Measurements from ENCODE around the gene CNNM4. TPM values are rescaled to one million over a fixed set of nuclear protein-coding genes. Genes with fewer than 3 reads are reported as not detected.

CNNM4 gene
- total RNA-seq, 1 experiment from 2014 or later = 14.0 TPM

DNA sequence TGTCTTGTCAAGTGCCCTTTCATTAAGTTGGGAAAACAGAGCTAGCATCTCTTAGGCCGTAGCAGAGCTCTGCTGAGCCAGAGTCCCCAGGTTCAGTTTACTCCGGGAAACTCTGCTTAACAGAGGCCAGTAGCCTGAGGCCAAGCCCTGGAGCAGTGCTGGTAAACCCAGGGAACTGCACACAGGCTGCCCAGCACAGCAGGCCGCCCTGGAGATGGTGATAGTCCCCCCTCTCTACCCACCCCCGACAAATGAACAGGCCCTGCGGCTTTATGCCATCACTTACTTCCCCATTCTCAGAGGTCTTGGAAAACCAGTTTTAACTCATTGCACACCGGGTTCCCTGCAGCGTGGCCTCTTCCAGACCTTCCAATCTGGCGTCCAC lies 3.5 kb downstream of the CNNM4 start (continued):
- TF ChIP-seq, protein P1, sequence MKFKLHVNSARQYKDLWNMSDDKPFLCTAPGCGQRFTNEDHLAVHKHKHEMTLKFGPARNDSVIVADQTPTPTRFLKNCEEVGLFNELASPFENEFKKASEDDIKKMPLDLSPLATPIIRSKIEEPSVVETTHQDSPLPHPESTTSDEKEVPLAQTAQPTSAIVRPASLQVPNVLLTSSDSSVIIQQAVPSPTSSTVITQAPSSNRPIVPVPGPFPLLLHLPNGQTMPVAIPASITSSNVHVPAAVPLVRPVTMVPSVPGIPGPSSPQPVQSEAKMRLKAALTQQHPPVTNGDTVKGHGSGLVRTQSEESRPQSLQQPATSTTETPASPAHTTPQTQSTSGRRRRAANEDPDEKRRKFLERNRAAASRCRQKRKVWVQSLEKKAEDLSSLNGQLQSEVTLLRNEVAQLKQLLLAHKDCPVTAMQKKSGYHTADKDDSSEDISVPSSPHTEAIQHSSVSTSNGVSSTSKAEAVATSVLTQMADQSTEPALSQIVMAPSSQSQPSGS (CRISPR knock-in tag; IDR thresholded peaks at IDR 0.05; ENCODE audit: borderline replicate concordance, low read depth) = no peak
- TF ChIP-seq OVOL2 (CRISPR knock-in tag; IDR thresholded peaks at IDR 0.05; ENCODE audit: borderline replicate concordance) (no peak), RELA (CRISPR knock-in tag; IDR thresholded peaks at IDR 0.05; ENCODE audit: borderline replicate concordance) (no peak), ELF4 (CRISPR knock-in tag; IDR thresholded peaks at IDR 0.05; ENCODE audit: low read depth) (no peak), IRF2 (CRISPR knock-in tag; IDR thresholded peaks at IDR 0.05; ENCODE audit: borderline replicate concordance, low read depth) (no peak)
- TF ChIP-seq, protein P2, sequence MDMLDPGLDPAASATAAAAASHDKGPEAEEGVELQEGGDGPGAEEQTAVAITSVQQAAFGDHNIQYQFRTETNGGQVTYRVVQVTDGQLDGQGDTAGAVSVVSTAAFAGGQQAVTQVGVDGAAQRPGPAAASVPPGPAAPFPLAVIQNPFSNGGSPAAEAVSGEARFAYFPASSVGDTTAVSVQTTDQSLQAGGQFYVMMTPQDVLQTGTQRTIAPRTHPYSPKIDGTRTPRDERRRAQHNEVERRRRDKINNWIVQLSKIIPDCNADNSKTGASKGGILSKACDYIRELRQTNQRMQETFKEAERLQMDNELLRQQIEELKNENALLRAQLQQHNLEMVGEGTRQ (CRISPR knock-in tag; IDR thresholded peaks at IDR 0.05) = no peak
- TF ChIP-seq, protein P3, sequence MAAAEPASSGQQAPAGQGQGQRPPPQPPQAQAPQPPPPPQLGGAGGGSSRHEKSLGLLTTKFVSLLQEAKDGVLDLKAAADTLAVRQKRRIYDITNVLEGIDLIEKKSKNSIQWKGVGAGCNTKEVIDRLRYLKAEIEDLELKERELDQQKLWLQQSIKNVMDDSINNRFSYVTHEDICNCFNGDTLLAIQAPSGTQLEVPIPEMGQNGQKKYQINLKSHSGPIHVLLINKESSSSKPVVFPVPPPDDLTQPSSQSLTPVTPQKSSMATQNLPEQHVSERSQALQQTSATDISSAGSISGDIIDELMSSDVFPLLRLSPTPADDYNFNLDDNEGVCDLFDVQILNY (CRISPR knock-in tag; IDR thresholded peaks at IDR 0.05) = no peak
- TF ChIP-seq, protein P4, sequence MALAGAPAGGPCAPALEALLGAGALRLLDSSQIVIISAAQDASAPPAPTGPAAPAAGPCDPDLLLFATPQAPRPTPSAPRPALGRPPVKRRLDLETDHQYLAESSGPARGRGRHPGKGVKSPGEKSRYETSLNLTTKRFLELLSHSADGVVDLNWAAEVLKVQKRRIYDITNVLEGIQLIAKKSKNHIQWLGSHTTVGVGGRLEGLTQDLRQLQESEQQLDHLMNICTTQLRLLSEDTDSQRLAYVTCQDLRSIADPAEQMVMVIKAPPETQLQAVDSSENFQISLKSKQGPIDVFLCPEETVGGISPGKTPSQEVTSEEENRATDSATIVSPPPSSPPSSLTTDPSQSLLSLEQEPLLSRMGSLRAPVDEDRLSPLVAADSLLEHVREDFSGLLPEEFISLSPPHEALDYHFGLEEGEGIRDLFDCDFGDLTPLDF (CRISPR knock-in tag; IDR thresholded peaks at IDR 0.05) = no peak

DNA sequence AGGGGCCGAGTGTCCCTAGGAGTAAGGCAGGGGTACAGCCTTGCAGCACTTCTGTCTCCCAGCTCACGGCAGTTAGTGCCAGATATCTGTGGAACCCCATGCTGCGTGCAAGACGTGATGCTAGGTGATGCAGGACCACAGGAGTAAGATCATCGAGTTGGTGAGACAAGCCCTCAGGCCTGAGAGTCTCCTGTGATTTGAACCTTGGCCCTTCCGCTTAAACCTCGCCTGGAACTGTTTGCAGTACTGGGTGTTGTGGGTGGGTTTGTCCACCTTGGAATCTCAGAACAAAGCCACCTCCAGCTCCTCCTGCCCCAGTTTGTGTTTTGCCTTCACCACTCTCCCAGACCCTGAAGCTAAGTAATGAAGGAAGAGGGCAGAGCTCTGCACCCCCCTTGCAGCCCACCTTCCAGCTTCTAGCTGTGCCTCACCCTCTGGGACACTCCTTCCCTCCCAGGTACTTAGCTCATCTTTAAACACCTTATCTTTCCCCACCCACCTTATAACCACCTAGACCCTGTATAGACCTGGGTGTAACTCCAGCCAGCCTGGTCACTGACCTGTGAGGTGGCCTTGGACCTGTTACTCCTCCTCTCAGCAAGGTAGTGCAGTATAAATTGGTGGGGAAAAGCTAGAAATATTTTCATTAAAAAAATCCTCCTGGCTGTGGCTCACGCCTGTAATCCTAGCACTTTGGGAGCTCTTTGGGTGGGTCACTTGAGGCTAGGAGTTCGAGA lies 6.6 kb downstream of the CNNM4 start:
- CTCF ChIA-PET = interaction anchor here (0.8 kb wide), 1 partner anchor 218 kb away, joined by 3 read pairs; no protein-coding TSS in a partner anchor
- Mint-ChIP-seq H3K36me3 (no peaks in the 10 kb centered on the region), H3K27ac (no peak overlapping the region; the same call in 1 of the 2 replicates), H3K4me1 (peaks cover 37% of the 10 kb centered on the region), H3K4me3 (no peak overlapping the region), H3K9me3 (no peaks in the 10 kb centered on the region), H3K27me3 (ENCODE audit: low read depth) (peaks cover 2% of the 10 kb centered on the region)
- DNase-seq (ENCODE audit: low spot score) (no peak), ATAC-seq (no peak)
- TF ChIP-seq ELF4 (CRISPR knock-in tag; IDR thresholded peaks at IDR 0.05; ENCODE audit: low read depth) = no peak
- TF ChIP-seq TEAD1 (CRISPR knock-in tag; IDR thresholded peaks at IDR 0.05) = no peak
- TF ChIP-seq, protein P5, sequence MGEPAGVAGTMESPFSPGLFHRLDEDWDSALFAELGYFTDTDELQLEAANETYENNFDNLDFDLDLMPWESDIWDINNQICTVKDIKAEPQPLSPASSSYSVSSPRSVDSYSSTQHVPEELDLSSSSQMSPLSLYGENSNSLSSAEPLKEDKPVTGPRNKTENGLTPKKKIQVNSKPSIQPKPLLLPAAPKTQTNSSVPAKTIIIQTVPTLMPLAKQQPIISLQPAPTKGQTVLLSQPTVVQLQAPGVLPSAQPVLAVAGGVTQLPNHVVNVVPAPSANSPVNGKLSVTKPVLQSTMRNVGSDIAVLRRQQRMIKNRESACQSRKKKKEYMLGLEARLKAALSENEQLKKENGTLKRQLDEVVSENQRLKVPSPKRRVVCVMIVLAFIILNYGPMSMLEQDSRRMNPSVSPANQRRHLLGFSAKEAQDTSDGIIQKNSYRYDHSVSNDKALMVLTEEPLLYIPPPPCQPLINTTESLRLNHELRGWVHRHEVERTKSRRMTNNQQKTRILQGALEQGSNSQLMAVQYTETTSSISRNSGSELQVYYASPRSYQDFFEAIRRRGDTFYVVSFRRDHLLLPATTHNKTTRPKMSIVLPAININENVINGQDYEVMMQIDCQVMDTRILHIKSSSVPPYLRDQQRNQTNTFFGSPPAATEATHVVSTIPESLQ (CRISPR knock-in tag; IDR thresholded peaks at IDR 0.05) = no peak
- TF ChIP-seq RELA (CRISPR knock-in tag; IDR thresholded peaks at IDR 0.05; ENCODE audit: borderline replicate concordance) = no peak
- TF ChIP-seq SMAD4 (CRISPR knock-in tag; IDR thresholded peaks at IDR 0.05) = no peak
- TF ChIP-seq OVOL2 (CRISPR knock-in tag; IDR thresholded peaks at IDR 0.05; ENCODE audit: borderline replicate concordance) = no peak
- no peak for TF ChIP-seq GTF2I (CRISPR knock-in tag; conservative IDR thresholded peaks at IDR 0.05)
- no peak for TF ChIP-seq JUN (CRISPR knock-in tag; IDR thresholded peaks at IDR 0.05)
- no peak for TF ChIP-seq NFE2L1 (CRISPR knock-in tag; IDR thresholded peaks at IDR 0.05)
- TF ChIP-seq GABPB1 (CRISPR knock-in tag; IDR thresholded peaks at IDR 0.05) = no peak
- TF ChIP-seq, protein P6, sequence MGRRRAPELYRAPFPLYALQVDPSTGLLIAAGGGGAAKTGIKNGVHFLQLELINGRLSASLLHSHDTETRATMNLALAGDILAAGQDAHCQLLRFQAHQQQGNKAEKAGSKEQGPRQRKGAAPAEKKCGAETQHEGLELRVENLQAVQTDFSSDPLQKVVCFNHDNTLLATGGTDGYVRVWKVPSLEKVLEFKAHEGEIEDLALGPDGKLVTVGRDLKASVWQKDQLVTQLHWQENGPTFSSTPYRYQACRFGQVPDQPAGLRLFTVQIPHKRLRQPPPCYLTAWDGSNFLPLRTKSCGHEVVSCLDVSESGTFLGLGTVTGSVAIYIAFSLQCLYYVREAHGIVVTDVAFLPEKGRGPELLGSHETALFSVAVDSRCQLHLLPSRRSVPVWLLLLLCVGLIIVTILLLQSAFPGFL (CRISPR knock-in tag; IDR thresholded peaks at IDR 0.05; ENCODE audit: borderline replicate concordance) = no peak
- POLR2A ChIA-PET = no interaction called here

Measured in WTC11 (cell line).